H9 (cell line): Measurements from ENCODE around the gene C17orf75. TPM values are rescaled to one million over a fixed set of nuclear protein-coding genes. Genes with fewer than 3 reads are reported as not detected.

Experiments used
- DNase-seq: peaks from one replicate; pipeline ENCODE4 v3.0.0-alpha.2; 2017
- H2AFZ ChIP-seq: one replicate; pipeline ENCODE4 v1.6.1; 2013; ENCODE audit warnings: mild to moderate bottlenecking, low read length, control low read depth, moderate library complexity
- H2AK5ac ChIP-seq: 2 replicates; pipeline ENCODE4 v1.6.1; 2013; ENCODE audit warnings: low read length, control low read depth, mixed read lengths; ENCODE audit not compliant: insufficient read length
- H2BK120ac ChIP-seq: one replicate; pipeline ENCODE4 v1.6.1; 2013; ENCODE audit warnings: low read depth, mild to moderate bottlenecking, low read length, control low read depth, inconsistent platforms; ENCODE audit not compliant: poor library complexity, severe bottlenecking
- H2BK12ac ChIP-seq: 2 replicates; pipeline ENCODE4 v1.6.1; 2013; ENCODE audit warnings: low read length, control low read depth, mixed read lengths, low read depth; ENCODE audit not compliant: insufficient read length
- H2BK15ac ChIP-seq: 2 replicates; pipeline ENCODE4 v1.6.1; 2013; ENCODE audit warnings: low read depth, low read length, control low read depth
- H2BK20ac ChIP-seq: one replicate; pipeline ENCODE4 v1.6.1; 2013; ENCODE audit warnings: low read depth, mild to moderate bottlenecking, low read length, control low read depth, inconsistent platforms; ENCODE audit not compliant: poor library complexity, severe bottlenecking
- H2BK5ac ChIP-seq: 2 replicates; pipeline ENCODE4 v1.6.1; 2013; ENCODE audit warnings: low read length, control low read depth, mixed read lengths; ENCODE audit not compliant: insufficient read length
- H3K14ac ChIP-seq: 2 replicates; pipeline ENCODE4 v1.6.1; 2013; ENCODE audit warnings: low read length, control low read depth; ENCODE audit not compliant: insufficient read depth
- H3K18ac ChIP-seq: 2 replicates; pipeline ENCODE4 v1.6.1; 2013; ENCODE audit warnings: low read depth, mild to moderate bottlenecking, mixed read lengths, low read length, control low read depth; ENCODE audit not compliant: insufficient read length
- H3K23ac ChIP-seq: 2 replicates; pipeline ENCODE4 v1.6.1; 2013; ENCODE audit warnings: low read length, control low read depth, mixed read lengths, low read depth; ENCODE audit not compliant: insufficient read length
- H3K23me2 ChIP-seq: 2 replicates; pipeline ENCODE4 v1.6.1; 2013; ENCODE audit warnings: low read depth, mild to moderate bottlenecking, mixed read lengths, low read length, control low read depth; ENCODE audit not compliant: insufficient read length, poor library complexity, severe bottlenecking
- H3K27ac ChIP-seq: 2 replicates; pipeline ENCODE4 v1.5.1; 2013; ENCODE audit warnings: low read length, control low read depth, mixed read lengths, low read depth; ENCODE audit not compliant: insufficient read length
- H3K27me3 ChIP-seq: 2 replicates; pipeline ENCODE4 v1.6.1; 2013; ENCODE audit warnings: low read length, control low read depth, inconsistent platforms; ENCODE audit not compliant: insufficient read depth
- H3K4ac ChIP-seq: 2 replicates; pipeline ENCODE4 v1.6.1; 2013; ENCODE audit warnings: low read depth, mild to moderate bottlenecking, control low read depth, inconsistent platforms, low read length, moderate library complexity
- H3K4me1 ChIP-seq: 2 replicates; pipeline ENCODE4 v1.6.1; 2013; ENCODE audit warnings: low read length, control low read depth, inconsistent platforms; ENCODE audit not compliant: insufficient read depth
- H3K4me2 ChIP-seq: 2 replicates; pipeline ENCODE4 v1.6.1; 2013; ENCODE audit warnings: low read length, control low read depth, mixed read lengths; ENCODE audit not compliant: insufficient read length, insufficient read depth
- H3K56ac ChIP-seq: 2 replicates; pipeline ENCODE4 v1.6.1; 2013; ENCODE audit warnings: low read depth, mild to moderate bottlenecking, mixed read lengths, low read length, control low read depth; ENCODE audit not compliant: insufficient read length
- H3K79me1 ChIP-seq: 2 replicates; pipeline ENCODE4 v1.6.1; 2013; ENCODE audit warnings: low read depth, mild to moderate bottlenecking, moderate library complexity, low read length, control low read depth, inconsistent platforms; ENCODE audit not compliant: insufficient read depth, poor library complexity, severe bottlenecking
- H3K79me2 ChIP-seq: 2 replicates; pipeline ENCODE4 v1.6.1; 2013; ENCODE audit warnings: low read length, control low read depth, inconsistent platforms; ENCODE audit not compliant: insufficient read depth
- H3K9ac ChIP-seq: 2 replicates; pipeline ENCODE4 v1.6.1; 2013; ENCODE audit warnings: low read length, control low read depth, mixed read lengths; ENCODE audit not compliant: insufficient read length; ENCODE audit errors: extremely low read depth
- H3K9me3 ChIP-seq: one replicate; pipeline ENCODE4 v1.6.1; 2013; ENCODE audit warnings: low read depth, low read length, inconsistent platforms; ENCODE audit not compliant: control insufficient read depth
- H3T11ph ChIP-seq: one replicate; pipeline ENCODE4 v1.6.1; 2013; ENCODE audit warnings: mild to moderate bottlenecking, low read length, control low read depth, inconsistent platforms
- H4K20me1 ChIP-seq: one replicate; pipeline ENCODE4 v1.6.1; 2013; ENCODE audit not compliant: control insufficient read depth, insufficient read length, insufficient read depth
- H4K5ac ChIP-seq: 2 replicates; pipeline ENCODE4 v1.6.1; 2013; ENCODE audit warnings: low read depth, mild to moderate bottlenecking, mixed read lengths, low read length, control low read depth; ENCODE audit not compliant: insufficient read length
- H4K8ac ChIP-seq: replicated peaks from 2 replicates; pipeline ENCODE4 v1.6.1; 2013; ENCODE audit warnings: low read length, control low read depth, mixed read lengths, low read depth; ENCODE audit not compliant: insufficient read length
- H4K91ac ChIP-seq: 2 replicates; pipeline ENCODE4 v1.6.1; 2013; ENCODE audit warnings: low read depth, mild to moderate bottlenecking, moderate library complexity, mixed read lengths, low read length, control low read depth; ENCODE audit not compliant: insufficient read length
- H3K27ac Mint-ChIP-seq, 3 experiments: 2 replicates in 2 of 3; 3 replicates in 1 of 3; pipeline ENCODE4 v1.8.0; 2020 to 2021; ENCODE audit warnings: mixed read lengths in 3 of 3, mild to moderate bottlenecking in 1 of 3, moderate library complexity in 1 of 3
- H3K27me3 Mint-ChIP-seq: 2 replicates; pipeline ENCODE4 v1.8.0; 2021; ENCODE audit warnings: low read depth, mild to moderate bottlenecking, moderate library complexity, mixed read lengths
- H3K36me3 Mint-ChIP-seq, 3 experiments: 2 replicates in 2 of 3; 3 replicates in 1 of 3; pipeline ENCODE4 v1.8.0; 2020 to 2021; ENCODE audit warnings: low read depth in 3 of 3, mixed read lengths in 3 of 3; ENCODE audit not compliant: insufficient read depth in 1 of 3
- H3K4me1 Mint-ChIP-seq, 2 experiments: 2 replicates each; pipeline ENCODE4 v1.8.0; 2020; ENCODE audit warnings: mixed read lengths in 2 of 2
- H3K4me3 Mint-ChIP-seq, 2 experiments: 2 replicates in 1 of 2; 3 replicates in 1 of 2; pipeline ENCODE4 v1.8.0; 2020 to 2021; ENCODE audit warnings: mild to moderate bottlenecking in 2 of 2, mixed read lengths in 2 of 2, moderate library complexity in 1 of 2
- H3K9me3 Mint-ChIP-seq, 2 experiments: 2 replicates in 1 of 2; 3 replicates in 1 of 2; pipeline ENCODE4 v1.8.0; 2020; ENCODE audit warnings: mild to moderate bottlenecking in 2 of 2, mixed read lengths in 2 of 2, moderate library complexity in 1 of 2
- CTCF ChIP-seq: fragments of 200-600 bp; sonication (generic); conservative IDR thresholded peaks from 3 replicates; pipeline ENCODE4 v1.8.0; 2021; ENCODE audit warnings: antibody characterized with exemption, mild to moderate bottlenecking
- WGBS: extraction: QIAGEN DNeasy Blood & Tissue Kit; methylation state at CpG from one replicate; pipeline ENCODE4 v1.1.7; 2013; ENCODE audit warnings: missing lambda C conversion rate, low lambda C conversion rate, mixed read lengths; ENCODE audit not compliant: insufficient read length; ENCODE audit errors: extremely low coverage; 5-methylcytosine and 5-hydroxymethylcytosine counted together
- total RNA-seq: library from RNA; stranded (reverse); gene quantifications from 2 replicates; pipeline ENCODE4 v1.2.1, GENCODE V29; 2021

C17orf75 gene
- total RNA-seq, 1 experiment from 2014 or later = 40.4 TPM

- Histone ChIP-seq H3K4me2 (no peak overlapping the region), H3K18ac (no peak overlapping the region), H3K56ac (no peak overlapping the region), H3K79me2 (no peaks in the 10 kb centered on the region), H4K5ac (no peak overlapping the region), H3K23me2 (no peaks in the 10 kb centered on the region), H2BK120ac (no peak overlapping the region), H3K27me3 (no peaks in the 10 kb centered on the region), H3K4ac (no peak overlapping the region), H2BK20ac (no peak overlapping the region), H3T11ph (no peak overlapping the region), H3K14ac (no peak overlapping the region), H2BK15ac (no peak overlapping the region), H3K9ac (no peak overlapping the region), H3K23ac (no peak overlapping the region), H4K8ac (no peak overlapping the region), H3K9me3 (no peaks in the 10 kb centered on the region), H2AFZ (no peak overlapping the region), H3K79me1 (no peaks in the 10 kb centered on the region), H2AK5ac (no peak overlapping the region), H3K27ac (peak overlapping the region; percentile 21), H3K4me1 (peaks cover 29% of the 10 kb centered on the region; the same call in 1 of the 2 replicates), H4K91ac (no peak overlapping the region), H2BK12ac (no peak overlapping the region), H2BK5ac (no peak overlapping the region), H4K20me1 (no peaks in the 10 kb centered on the region)
- peaks cover 50% of the 10 kb centered on the region in 2 experiments for H3K4me1 Mint-ChIP-seq
- peaks cover 3% of the 10 kb centered on the region; the same call in 1 of the 2 replicates for H3K27me3 Mint-ChIP-seq
- peak overlapping the region in 1 of 2 experiments; percentile 47; a peak in 3 of 5 replicates for H3K4me3 Mint-ChIP-seq
- no peaks in the 10 kb centered on the region for H3K9me3 Mint-ChIP-seq
- H3K27ac Mint-ChIP-seq = peak overlapping the region; percentile 68 to 98 (median 97)
- TF ChIP-seq CTCF = no peak
- H3K36me3 Mint-ChIP-seq = peaks cover 5 to 36% (median 8%) of the 10 kb centered on the region in 3 experiments; a peak in 5 of 7 replicates
- no peak for DNase-seq
- no CpG with 5 or more reads among the region's 2 CpGs for WGBS
Measured at GRCh38 chr17:32303781-32304288, 38.1 kb downstream of the C17orf75 start.
